K562 (cell line): ENCODE measurements around the gene ATP2B1. TPM values are rescaled to one million over a fixed set of nuclear protein-coding genes. Genes with fewer than 3 reads are reported as not detected.

Experiments used
- ATF7 ChIP-seq: fragments of 450-650 bp; IDR thresholded peaks from 2 replicates; pipeline ENCODE4 v1.7.1; 2014; ENCODE audit warnings: mild to moderate bottlenecking, moderate library complexity
- E2F5 ChIP-seq: sonication (generic); formaldehyde crosslinking; IDR thresholded peaks from 2 replicates; pipeline ENCODE4 v1.8.0; 2022; ENCODE audit warnings: mild to moderate bottlenecking, missing genetic modification reagents
- ERF ChIP-seq: fragments of 450-650 bp; formaldehyde crosslinking; IDR thresholded peaks from 2 replicates; pipeline ENCODE4 v1.4.0; 2020; ENCODE audit warnings: mild to moderate bottlenecking, mixed read lengths
- FOXP1 ChIP-seq: sonication (generic); formaldehyde crosslinking; IDR thresholded peaks from 2 replicates; pipeline ENCODE4 v1.8.0; 2022; ENCODE audit warnings: mild to moderate bottlenecking, missing genetic modification reagents
- HNRNPH1 ChIP-seq: fragments of 200-400 bp; formaldehyde crosslinking; optimal IDR thresholded peaks from 2 replicates; pipeline ENCODE3; 2017; ENCODE audit warnings: low read depth, mild to moderate bottlenecking, low read length, moderate library complexity
- JUNB ChIP-seq: fragments of 450-650 bp; formaldehyde crosslinking; conservative IDR thresholded peaks from 2 replicates; pipeline ENCODE4 v1.4.0; 2020; ENCODE audit warnings: mild to moderate bottlenecking
- MAFF ChIP-seq: IDR thresholded peaks from 2 replicates; pipeline ENCODE4 v1.6.1; 2012; ENCODE audit warnings: low read length, improper control_type of control experiment
- MGA ChIP-seq: fragments of 450-650 bp; IDR thresholded peaks from 2 replicates; pipeline ENCODE4 v1.6.1; 2016; ENCODE audit warnings: mild to moderate bottlenecking, moderate library complexity
- RAD21 ChIP-seq, 2 experiments: fragments of 250-450 bp in 1 of 2; fragments of 450-650 bp in 1 of 2; sonication (Bioruptor Pico) in 1 of 2; formaldehyde crosslinking in 1 of 2; IDR thresholded peaks in 1 of 2; conservative IDR thresholded peaks in 1 of 2; 2 replicates each; pipeline versions ENCODE4 v1.4.0 to v1.8.0; 2020 to 2022; ENCODE audit warnings: mild to moderate bottlenecking in 2 of 2, moderate library complexity in 1 of 2
- RFX5 ChIP-seq: IDR thresholded peaks from 2 replicates; pipeline ENCODE4 v1.6.1; 2011; ENCODE audit warnings: low read depth, mild to moderate bottlenecking, improper control_type of control experiment, low read length
- RNF2 ChIP-seq: sonication (generic); IDR thresholded peaks from 2 replicates; pipeline ENCODE4 v1.6.1; 2016
- RUNX1 ChIP-seq: sonication (generic); IDR thresholded peaks from 2 replicates; pipeline ENCODE4 v1.6.1; 2016; ENCODE audit warnings: antibody characterized with exemption, low read depth
- TEAD4 ChIP-seq, 2 experiments: sonication (generic) in 1 of 2; formaldehyde crosslinking in 1 of 2; IDR thresholded peaks; 2 replicates each; pipeline versions ENCODE4 v1.6.1 to v1.8.0; 2012 to 2022; ENCODE audit warnings: borderline replicate concordance in 1 of 2, inconsistent platforms in 1 of 2, low read length in 1 of 2, mild to moderate bottlenecking in 1 of 2, missing genetic modification reagents in 1 of 2
- ZC3H8 ChIP-seq: fragments of 450-650 bp; IDR thresholded peaks from 2 replicates; pipeline ENCODE4 v1.6.1; 2017
- ZFP36 ChIP-seq: fragments of 150-350 bp; IDR thresholded peaks from 2 replicates; pipeline ENCODE4 v1.6.1; 2018; ENCODE audit warnings: low read length, low read depth; ENCODE audit not compliant: partially characterized antibody
- ZNF140 ChIP-seq: fragments of 250-450 bp; sonication (Bioruptor Pico); IDR thresholded peaks from 2 replicates; pipeline ENCODE4 v1.8.0; 2021; ENCODE audit warnings: moderate library complexity, mild to moderate bottlenecking, inconsistent platforms
- ZNF778 ChIP-seq: fragments of 450-650 bp; formaldehyde crosslinking; IDR thresholded peaks from 2 replicates; pipeline ENCODE4 v1.4.0; 2020; ENCODE audit warnings: mild to moderate bottlenecking, moderate library complexity
- polyA plus RNA-seq, 8 experiments: library from polyadenylated mRNA; depleted of rRNA in 4 of 8; stranded (reverse) in 5 of 8; unstranded in 3 of 8; fragments of >200 nt; fragmentation: Nextera tagmentation in 2 of 8; fragmentation: Illumina TruSeq in 1 of 8; extraction: Ambion mirVana in 2 of 8; extraction: Trizol in 1 of 8; gene quantifications; 2 replicates each; pipeline versions ENCODE4 v1.2.1 to v1.2.3, GENCODE V29; 2011 to 2014; ENCODE audit warnings: inconsistent platforms in 1 of 8, missing spikeins in 1 of 8
- total RNA-seq, 7 experiments: library from RNA; depleted of rRNA in 6 of 7; stranded (reverse); fragments of >200 nt in 6 of 7; fragmentation: Illumina TruSeq in 2 of 7; extraction: Trizol in 2 of 7; gene quantifications; 2 replicates each; pipeline versions ENCODE4 v1.2.1 to v1.2.3, GENCODE V29; 2011 to 2021; ENCODE audit warnings: low replicate concordance in 1 of 7

ATP2B1 gene
- total and polyA plus RNA-seq, 9 of the 15 experiments (the other 6 are each of a cell fraction or from before 2014, with no cell fraction given): 8.6 to 39.0 (median 27.8) TPM

- TF ChIP-seq MGA (no peak), ZNF778 (CRISPR knock-in tag) (no peak), JUNB (CRISPR knock-in tag) (no peak), RAD21 (CRISPR knock-in tag; conservative IDR thresholded peaks at IDR 0.05 in 1 of 2, IDR thresholded peaks at IDR 0.05 in 1 of 2) (0 out of 4 replicates have a peak, but pooled peaks of 1 of the 2 experiments have one; percentile 17), RFX5 (no peak), RUNX1 (no peak), FOXP1 (no peak), ZFP36 (peak; percentile 33), MAFF (no peak), HNRNPH1 (no peak), TEAD4 (IDR thresholded peaks at IDR 0.05; ENCODE audit: low read length) (peak; percentile 92), TEAD4 (CRISPR knock-in tag; IDR thresholded peaks at IDR 0.05; ENCODE audit: borderline replicate concordance) (no peak), ZNF140 (no peak), RNF2 (no peak), ZC3H8 (no peak), ATF7 (peak; percentile 25; the same call in 1 of the 2 replicates), ERF (CRISPR knock-in tag) (no peak), E2F5 (CRISPR knock-in tag) (no peak)
Observed at GRCh38 chr12:89663577-89664357, 44.9 kb downstream of the ATP2B1 start (continued).
